Stimulated activated CD4-positive, alpha-beta T cell treated with anti-CD3 and anti-CD28 coated beads, TNF-alpha, amount 100 ng/mL, for 48 hours (primary cell): Measurements from ENCODE around the gene IDH3A.

ENCODE experiments used
- DNase-seq, 3 donors: peaks; one replicate each; pipeline ENCODE4 v3.0.0-alpha.2; 2020; ENCODE audit warnings: low read depth in 3 of 3

IDH3A gene

DNA sequence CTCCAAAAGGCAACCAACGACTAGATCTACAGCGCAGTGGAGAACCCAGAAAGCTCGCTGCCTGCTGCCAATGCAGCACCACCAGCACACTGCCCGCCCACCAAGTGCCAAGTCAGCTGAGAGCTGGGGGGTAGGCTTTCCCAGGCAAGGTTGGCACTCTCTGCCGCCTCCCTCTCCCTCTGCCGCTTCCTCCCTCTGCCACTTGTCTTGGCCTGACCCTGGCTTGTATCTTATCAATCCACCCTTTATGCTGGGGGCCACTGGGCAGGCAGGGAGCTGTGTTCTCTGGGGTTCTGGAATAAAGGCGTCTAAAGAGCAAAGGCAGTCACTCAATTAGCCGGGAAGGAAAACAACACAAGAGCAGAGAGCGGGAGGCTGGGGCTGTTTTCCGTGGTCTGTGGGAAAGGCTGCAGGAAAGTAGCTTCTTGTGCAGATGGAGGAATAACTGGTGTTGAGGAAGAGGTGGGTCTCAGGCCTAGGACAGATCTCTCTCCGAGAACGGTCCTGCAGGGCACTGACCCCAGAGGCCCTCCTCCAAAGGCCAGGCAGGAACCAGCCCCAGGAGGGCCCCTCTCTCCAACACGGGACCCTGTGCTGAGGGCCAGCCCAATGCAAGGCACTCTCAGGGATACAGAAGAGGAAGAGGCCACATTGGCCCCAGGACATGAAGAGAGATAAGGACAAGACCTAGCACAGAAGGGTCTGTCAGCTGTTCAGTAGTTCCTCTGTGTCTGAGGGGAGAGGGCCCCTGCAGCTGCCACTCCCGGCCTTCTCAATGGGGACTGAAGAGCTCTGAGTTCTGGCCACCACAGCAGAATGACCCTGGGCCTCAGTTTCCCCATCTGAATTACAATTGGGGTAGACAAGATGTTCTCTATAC is 54.4 kb downstream of the IDH3A start:
- DNase-seq, result no peak

DNA sequence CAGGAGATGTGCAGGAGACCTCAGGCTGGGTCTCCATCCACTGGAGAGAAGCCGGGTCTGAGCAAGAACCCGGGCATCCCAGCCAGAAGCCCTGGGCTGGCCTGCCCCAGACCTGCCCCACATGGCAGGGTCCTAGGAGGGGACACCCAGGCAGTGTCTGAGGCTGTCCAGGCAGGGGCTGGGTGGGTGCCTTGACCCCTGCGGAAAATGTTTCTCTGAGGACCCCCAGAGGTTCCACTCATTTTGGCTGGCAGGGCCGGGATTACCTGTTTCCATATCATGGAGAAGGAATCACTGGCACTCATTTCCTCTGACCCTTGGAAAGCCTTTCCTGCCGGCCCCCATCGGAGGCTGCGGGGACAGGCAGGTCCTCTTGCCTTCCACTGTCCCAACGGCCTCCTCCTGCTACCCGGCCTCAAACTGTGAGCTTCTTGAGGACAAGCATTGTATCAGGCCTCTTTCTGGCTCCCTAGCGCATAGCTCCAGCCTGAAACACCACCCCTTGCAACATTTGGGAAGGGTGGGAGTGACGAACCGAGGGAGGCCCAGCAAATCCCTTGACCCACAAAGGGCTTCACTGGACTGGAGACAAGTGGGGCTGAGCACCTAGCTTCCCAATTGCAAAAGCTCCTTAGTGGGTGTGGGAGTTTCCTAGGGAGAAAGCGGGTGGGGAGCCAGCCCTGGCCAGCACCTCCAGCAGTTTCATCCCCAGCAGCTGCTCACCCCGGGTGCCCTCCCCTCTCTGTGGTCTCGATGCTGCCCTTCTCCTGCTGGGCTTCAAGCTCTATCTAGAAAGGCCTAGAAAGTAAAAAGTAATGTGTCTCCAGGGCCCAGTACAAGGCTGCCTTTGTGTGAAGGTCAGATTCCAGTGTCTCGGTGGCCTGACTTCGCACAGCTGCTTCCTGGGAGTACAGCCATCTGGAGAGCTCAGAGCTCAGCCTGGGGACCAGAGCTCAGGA is 55.5 kb downstream of the IDH3A start:
- DNase-seq, result no peak

DNA sequence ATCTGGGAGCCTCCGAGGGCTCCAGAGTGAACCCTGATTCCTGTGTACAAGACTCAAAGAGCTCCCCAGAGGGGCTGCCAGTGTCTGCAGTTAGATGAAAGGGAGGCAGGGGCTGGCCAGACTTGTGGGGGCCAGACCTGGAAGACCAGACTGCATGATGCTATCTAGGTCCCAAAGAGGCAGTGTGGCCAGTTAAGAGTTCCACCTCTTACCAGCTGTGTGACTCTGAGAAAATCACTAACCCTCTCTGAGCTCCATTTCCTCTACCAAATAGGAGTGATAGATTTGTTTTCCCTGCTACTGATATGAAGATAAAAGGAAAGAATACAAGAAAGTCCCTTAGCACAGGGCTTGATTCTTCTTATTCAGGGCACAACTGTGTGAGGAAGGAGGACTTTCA is 56.2 kb downstream of the IDH3A start:
- no peak for DNase-seq

DNA sequence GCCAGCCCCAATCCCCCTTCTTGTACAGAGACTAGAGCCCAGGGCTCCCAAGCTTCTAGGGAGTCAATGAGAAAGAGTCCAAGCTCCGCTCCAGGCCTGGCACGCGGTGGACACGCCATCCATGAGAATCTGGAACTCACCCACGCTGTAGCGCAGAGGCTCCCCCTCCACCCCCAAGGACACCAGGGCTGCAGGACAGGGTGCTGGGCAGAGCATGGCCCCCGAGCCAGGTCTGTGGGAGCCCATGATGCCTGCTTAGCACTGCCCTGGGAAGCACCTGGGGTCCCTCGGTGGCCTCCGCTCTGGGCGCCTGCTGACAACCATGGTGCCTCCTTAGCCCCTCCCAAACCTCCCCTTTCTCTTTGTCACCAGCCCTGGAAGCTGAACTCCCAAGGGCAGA is 56.7 kb downstream of the IDH3A start:
- DNase-seq, result no peak

DNA sequence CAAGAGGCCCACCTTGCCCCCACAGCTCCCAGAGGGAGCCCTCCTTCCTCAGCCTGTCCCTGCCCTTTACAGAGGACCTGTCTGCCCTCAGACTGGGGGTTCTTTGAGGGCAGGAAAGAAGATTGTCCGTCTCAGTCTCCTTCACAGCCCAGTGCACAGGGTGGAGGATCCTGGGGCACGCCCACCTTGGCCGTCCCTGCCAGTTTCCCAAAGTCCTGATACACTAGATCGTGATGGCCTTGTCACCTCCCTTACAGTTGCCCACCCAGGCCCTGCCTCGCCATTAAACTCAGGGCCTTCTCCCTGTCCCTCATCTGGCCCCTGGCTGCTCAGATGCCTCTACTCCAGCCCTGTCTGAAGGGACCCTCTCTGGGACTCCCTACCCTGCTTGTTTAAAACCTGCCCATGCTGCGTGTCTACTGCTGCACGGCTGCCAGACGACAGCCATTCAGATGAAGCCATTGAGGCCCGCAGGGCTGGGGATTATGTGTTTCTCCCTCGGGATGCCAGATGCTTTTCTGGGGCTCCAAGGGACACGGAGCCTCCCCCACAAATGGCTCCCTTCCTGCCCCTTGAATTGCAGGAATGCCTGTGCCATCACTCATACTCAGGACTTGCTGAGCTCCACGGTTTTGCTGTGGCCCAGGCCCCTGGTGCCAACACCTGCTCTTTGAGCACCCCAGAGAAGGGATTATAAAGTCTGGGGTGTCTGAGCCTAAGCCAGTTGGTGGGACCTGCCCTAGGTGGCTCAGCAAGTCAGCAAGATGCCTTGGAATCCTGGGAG is 57.4 kb downstream of the IDH3A start:
- DNase-seq, result no peak

DNA sequence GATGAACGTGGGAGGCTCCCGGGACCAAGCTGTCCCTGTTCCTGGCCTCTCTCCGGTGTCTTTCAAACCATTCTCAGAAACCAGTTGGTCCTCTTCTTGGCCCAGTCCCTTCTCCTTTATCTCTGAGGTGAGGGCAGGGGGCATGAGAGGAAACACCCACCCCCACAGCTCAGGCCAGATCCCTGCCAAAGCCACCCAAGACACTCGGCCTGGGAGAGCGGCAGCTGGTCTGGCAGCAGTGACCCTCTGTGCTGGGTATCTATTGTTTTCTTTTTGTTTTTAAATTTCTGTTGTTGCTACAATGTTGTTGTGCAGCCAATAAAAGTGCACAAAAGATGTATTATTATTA is 57.9 kb downstream of the IDH3A start:
- DNase-seq, result no peak

DNA sequence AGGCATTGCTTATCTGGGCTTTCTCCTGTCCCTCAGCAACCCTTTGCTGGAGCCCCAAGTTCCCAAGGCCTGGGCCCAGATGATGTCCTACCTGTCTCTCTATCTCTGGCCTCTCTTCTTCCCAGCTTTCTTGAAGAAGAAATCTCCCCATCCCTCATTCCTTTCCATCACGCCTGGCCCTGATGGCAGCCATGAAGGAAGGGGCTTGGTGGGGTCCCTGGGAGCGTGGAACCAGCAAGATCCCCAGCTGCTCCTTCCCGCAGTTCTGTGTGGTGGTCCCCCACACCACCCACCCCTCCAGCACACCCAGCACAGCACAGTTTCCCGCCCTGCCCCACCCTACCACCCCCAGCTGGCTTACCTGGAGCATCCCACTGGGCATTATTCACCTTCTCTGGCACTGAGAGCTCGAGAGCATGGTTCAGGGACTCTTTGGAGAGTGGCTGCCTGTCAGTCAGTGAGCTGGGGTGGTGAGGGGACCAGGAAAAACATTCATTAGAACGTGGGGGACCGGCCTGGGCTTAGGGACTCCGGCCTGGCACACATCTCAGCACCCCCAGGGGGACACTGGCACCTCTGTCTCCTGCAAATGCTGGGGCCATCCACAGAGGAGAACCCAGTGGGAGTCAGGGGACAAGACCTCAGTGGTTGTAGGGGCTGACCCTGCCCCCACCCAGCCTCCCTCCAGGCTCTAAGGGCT is 58.6 kb downstream of the IDH3A start:
- DNase-seq, result no peak

DNA sequence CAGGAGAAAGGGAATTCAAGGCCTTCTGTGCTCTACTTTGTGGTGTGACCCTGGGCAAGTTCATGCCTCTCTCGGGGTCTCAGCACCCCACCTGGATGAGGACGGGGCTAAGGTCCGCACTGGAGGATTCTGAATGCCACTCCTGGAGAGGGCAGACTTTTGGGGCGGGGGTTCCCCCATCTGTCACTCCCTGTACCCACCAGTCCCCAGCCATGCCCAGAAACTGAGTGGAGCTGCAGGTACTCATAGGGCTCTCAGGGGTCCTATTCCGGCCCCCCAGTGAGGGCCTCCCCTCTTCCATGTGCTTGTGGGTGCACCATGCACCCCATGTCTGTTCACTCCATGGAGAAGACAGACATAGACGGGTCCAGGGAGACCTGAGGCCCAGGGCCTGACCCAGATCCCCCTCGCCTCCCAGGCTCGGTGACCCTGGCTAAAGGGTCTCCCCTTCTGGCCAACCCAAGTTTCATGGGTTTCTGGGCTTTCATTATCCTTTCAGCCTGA is 59.2 kb downstream of the IDH3A start:
- no peak for DNase-seq

DNA sequence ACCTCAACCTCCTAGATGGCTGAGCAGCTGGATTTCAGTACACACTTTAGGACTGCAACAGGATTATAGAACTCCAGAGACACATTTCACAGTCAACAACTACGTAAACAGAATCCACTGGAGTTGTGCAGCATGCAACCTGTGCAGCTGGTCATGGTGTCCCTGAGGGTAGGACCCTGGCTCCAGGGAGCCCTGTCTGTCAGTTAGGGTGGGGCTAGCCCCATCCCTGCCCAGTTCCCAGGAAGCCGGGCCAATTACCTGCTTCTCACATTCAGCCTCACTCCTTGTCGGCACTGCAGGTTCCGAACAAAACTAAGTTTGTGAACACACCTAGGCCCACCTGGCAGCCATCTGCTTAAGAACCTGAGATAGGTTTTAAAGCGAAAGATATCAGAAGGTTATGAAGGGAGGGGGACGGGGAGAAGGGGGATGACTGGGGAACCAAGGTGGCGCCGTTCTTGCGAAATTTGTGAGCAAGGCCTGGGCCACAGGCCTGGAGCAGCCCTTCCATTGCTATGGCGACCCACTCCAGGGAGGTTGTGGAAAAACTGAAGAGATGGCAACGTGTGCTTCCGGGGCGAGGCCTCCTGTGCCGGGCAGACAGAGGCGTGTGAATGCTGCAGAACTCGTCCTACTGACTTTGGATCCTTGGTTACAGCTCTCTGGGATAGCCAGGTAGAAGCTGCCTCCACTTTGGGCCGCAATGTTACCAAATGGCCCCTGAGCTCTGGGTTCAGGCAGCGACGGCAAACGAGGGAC is 59.9 kb downstream of the IDH3A start:
- no peak for DNase-seq

DNA sequence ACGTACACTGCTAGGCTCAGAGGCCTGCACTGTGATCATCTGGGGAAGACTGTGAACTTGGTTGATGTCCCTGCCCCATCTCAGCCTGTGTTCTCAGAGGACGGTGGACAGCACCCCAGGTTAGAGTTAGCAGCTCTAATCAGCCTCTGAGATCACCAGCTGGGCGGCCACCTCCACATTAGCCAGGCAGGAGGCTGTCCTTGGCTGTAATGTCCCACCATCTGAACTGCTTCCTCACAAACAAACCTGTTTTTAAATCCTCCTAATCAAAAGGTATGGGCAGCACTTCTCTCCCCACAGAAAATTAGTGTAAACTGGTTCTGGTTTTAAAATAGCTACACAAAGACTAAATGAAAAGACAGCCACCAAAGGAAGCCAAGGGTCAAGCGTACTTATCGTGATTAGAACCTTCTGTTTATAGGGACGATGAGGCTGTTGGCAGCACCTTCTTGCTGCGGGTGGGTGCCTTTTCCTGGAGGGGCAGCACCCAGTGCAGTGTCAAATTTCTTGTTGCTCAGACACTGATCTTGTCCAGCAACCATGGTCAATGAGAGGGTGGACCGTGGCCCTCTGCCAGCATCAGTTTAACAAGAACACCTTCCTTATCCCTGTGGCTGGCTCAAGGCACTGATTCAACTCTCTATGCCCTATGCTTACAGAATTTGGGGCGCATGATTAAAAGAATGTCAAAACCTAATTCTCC is 60.6 kb downstream of the IDH3A start:
- no peak for DNase-seq

DNA sequence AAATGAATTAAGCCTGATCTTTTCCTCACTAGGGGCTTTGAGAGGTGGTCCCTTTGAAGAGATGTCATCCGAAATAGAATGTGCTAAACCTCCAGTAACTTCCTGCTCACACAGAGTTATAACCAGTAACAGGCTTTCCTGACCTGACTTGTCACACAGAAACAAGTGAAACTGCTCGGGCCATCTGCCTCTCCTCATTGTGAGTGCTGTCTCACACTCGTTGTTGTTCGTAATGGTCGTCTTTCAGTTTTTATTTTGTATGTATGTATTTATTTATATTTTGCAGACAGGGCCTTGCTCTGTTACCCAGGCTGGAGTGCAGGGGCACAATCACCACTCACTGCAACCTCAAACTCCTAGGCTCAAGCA is 61.2 kb downstream of the IDH3A start:
- no peak for DNase-seq

DNA sequence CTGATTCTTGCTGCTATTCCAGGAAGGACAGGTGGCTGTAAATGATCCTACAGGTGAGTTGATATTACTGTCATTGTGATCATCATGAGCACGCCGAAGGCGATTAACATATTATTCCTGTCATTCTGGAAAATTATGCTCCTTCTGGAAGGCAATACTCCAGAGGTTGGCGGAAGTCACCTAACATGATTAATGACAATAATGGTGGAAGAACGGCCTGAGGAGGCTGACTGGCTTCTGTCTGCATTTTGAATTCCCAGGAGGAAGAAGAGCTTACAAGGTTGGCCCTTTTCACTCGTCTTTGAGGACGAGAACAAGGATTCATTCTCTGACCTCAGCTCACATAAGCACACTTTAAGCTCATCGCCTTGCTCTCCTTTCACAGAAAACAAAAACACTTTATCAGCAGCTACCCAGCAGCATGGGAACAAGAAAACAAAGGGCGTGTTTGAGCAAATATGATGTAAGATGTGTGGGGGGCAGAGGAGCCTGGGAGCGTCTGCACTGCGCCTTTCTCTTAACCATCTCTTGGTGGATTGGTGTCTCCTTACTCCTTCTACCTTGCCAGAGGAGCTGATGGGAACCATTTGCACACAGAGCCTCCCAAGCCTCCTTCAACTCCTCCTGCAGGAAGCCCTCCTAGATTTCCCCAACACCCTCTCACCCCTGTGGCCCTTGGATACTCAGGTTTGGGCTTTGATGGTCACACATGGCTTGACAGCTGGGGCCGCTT is 62.2 kb downstream of the IDH3A start:
- DNase-seq, result no peak

DNA sequence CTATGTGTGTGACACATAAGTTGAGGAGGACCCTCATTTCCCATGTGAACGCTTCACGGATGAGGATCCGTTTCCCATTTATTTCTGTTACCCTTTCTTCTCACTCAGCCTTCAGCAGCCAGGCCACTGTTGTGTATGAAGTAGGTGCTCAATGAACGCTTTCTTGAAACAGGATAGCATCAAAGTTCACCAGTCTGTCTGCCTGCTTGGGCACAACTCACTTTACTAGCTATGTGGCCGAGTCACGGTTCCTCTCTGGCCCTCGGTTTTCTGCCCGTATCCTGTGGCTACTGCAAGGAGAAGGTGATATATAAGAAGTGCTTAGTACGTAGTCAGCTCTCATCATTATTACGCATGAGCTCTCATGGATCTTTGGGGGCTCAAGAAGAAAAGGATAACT is 62.8 kb downstream of the IDH3A start:
- DNase-seq, result no peak

DNA sequence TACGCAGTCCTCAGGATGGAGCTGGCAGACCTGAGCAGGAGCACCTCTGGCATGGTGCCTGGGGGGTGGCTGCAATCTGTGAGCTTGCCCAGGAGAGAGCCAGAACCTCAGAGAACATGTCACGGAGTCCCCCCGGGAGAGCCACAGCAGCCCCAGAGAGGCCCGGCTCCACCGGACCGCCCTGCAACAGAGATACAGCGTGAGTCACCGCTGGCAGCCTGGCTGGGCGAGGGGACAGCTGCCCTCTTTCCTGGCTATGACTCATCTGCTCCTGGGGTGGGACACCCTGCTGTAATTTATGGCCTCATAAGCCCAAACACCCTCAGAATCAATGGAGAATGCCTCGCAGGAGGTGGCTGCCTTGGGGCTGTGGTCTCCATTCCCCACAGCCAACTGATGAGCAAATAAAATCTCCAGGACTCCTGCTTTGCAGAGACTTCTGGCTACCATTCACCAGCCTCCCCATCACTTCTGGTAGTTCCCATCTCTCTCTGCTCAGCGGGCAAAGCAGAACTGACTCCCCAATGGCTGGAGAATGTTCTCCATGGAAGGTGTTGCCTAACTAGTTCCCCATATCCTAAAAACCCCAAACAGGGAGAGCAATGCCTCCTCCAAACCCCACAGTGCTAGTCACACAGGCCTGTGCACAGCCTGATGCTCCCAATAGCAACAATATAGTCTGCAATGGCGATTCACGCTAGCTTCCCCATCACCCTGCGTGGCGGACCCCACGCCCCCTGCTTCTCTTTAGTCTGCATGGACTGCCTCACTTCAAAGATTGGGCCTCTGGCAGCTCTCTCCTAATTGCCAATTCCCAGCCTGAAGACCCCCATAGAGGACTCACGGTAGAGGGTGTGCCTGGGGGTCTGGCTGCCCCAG is 63.6 kb downstream of the IDH3A start:
- DNase-seq, result no peak

DNA sequence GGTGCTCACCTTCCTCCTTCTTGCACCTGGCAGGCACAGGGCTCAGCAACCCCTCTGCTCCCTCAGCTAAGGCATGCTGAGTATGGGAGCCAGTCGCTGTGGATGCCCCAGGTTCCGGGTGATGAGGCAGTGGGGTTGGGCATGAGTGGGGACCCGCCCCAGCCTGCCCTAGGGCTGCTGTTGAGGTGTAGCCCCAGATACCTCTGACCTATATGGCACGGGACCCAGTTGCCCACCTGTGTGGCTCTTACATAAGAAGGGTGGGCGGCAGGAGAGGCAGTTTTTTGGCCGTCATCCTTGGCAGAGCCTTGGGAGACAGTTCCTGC is 64.2 kb downstream of the IDH3A start:
- no peak for DNase-seq

DNA sequence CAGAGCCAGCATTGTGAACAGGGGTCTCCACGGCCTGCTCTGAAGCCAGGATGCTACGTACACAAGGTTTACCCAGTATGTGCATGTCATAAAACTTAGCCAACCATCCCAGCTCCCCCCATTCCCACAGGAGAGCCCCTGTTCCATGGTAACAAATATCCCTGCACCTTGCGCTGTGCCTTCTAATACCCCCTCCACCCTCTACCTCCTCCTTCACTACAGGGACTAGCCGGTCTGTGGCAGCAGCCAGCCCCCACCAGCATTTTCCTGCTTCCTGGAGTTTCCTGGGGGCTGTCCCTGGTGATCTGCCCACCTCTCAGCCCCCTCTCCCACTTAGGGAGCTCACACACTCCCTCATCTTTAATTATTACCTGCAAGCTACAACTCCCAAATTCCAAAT is 64.8 kb downstream of the IDH3A start:
- DNase-seq, result no peak

DNA sequence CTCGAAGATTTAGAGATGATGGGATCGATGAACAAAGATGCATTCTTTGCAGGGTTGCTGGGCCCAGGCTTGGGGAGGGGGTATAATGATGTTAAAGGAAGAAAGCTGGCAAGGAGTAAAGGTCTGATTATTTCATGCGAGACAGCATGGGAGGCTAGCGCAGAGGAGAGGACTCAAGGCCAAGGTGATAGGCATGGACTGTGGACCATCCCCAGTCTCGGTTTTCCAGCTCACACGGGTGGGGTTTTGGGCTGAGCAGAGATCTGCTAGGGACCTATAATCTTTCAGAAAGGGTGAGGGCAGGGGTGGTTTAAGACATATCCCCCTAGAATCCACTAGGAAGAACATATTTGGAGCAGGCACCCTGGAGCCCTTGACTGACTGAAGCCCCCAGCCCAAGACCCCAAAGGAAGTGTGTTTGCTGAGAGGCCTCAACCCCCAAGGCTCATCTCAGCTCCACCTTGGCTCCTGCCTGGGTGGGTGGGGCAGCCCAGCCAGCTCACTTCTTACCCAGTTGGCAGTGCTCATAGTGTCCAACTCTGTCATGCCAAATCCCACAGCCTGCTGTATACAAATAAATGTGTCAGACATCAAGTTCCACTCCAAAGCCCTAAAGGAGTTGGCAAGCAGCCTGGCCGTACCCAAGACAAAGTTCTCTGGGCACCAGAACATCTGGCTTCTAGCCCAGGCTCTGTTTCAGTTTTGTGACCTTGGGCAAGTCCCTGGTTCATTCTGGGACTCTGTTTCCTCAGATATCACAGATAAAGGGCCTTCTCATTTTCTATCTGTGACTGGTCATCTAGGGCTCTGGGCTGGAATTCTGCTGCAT is 67.3 kb downstream of the IDH3A start:
- no peak for DNase-seq

DNA sequence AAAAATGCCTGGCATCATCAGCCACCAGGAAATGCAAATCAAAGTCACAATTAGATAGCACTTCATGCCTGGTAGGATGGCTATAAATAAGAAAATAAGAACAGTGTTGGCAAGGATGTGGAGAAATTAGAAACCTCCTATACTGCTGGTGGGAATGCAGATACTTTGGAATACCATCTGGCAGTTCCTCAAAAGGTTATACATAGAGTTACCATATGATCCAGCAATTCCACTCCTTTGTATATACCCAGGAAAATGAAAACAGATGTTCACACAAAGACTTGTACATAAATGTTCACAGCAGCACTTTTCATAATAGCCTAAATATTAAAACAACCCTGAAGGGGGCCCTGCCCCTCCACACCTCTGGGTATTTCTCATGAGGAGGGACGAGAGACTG is 71.6 kb downstream of the IDH3A start:
- no peak for DNase-seq
